Fibroblast of lung (primary cell): ENCODE results near the gene GPR84. TPM values are rescaled to one million over a fixed set of nuclear protein-coding genes. Genes with fewer than 3 reads are reported as not detected.

Experiments used
- DNase-seq, 2 donors: peaks; one replicate each; pipeline versions ENCODE4 v3.0.0 to v3.0.0-alpha.2; 2010; ENCODE audit warnings: low read depth in 2 of 2
- H2AFZ ChIP-seq: 2 replicates; pipeline ENCODE4 v1.5.1; 2012; ENCODE audit warnings: low read length, control low read depth, inconsistent platforms
- H3K27ac ChIP-seq: 2 replicates; pipeline ENCODE4 v1.5.1; 2011; ENCODE audit warnings: low read length, control low read depth; ENCODE audit not compliant: insufficient read depth
- H3K27me3 ChIP-seq: 2 replicates; pipeline ENCODE4 v1.5.1; 2011; ENCODE audit warnings: mild to moderate bottlenecking, low read length; ENCODE audit not compliant: control insufficient read depth, insufficient read depth
- H3K36me3 ChIP-seq: 2 replicates; pipeline ENCODE4 v1.5.1; 2011; ENCODE audit warnings: low read length; ENCODE audit not compliant: control insufficient read depth, insufficient read depth
- H3K4me1 ChIP-seq: 2 replicates; pipeline ENCODE4 v1.5.1; 2011; ENCODE audit warnings: low read length; ENCODE audit not compliant: control insufficient read depth, insufficient read depth; ENCODE audit errors: extremely low read depth
- H3K4me2 ChIP-seq: 2 replicates; pipeline ENCODE4 v1.5.1; 2011; ENCODE audit warnings: low read length, control low read depth; ENCODE audit not compliant: insufficient read depth; ENCODE audit errors: extremely low read depth
- H3K4me3 ChIP-seq, 4 experiments: fragments of 200-600 bp in 1 of 4; sonication (generic) in 1 of 4; replicated peaks in 1 of 4; 2 replicates each; pipeline ENCODE4 v1.5.1; 2011 to 2016; ENCODE audit warnings: low read length in 4 of 4, low read depth in 3 of 4, mild to moderate bottlenecking in 3 of 4, control low read depth in 2 of 4, inconsistent platforms in 1 of 4, mixed read lengths in 1 of 4; ENCODE audit not compliant: insufficient read depth in 1 of 4; ENCODE audit errors: control extremely low read depth in 1 of 4
- H3K79me2 ChIP-seq: 2 replicates; pipeline ENCODE4 v1.5.1; 2012; ENCODE audit warnings: mild to moderate bottlenecking, low read length, inconsistent platforms; ENCODE audit not compliant: control insufficient read depth, insufficient read depth
- H3K9ac ChIP-seq: 2 replicates; pipeline ENCODE4 v1.5.1; 2011; ENCODE audit warnings: mild to moderate bottlenecking, low read length, control low read depth; ENCODE audit not compliant: insufficient read depth
- H3K9me3 ChIP-seq: 2 replicates; pipeline ENCODE4 v1.5.1; 2012; ENCODE audit warnings: low read depth, low read length; ENCODE audit not compliant: control insufficient read depth, insufficient read depth
- H4K20me1 ChIP-seq: 2 replicates; pipeline ENCODE4 v1.5.1; 2011; ENCODE audit warnings: low read length; ENCODE audit not compliant: control insufficient read depth, insufficient read depth; ENCODE audit errors: extremely low read depth
- CTCF ChIP-seq, 2 donors: IDR thresholded peaks in 1 of 2; conservative IDR thresholded peaks in 1 of 2; 1 replicate in 1 of 2; 2 replicates in 1 of 2; pipeline ENCODE4 v1.5.1; 2011 to 2012; ENCODE audit warnings: low read length in 2 of 2, control low read depth in 1 of 2, inconsistent platforms in 1 of 2, low read depth in 1 of 2, mild to moderate bottlenecking in 1 of 2
- EZH2 ChIP-seq: IDR thresholded peaks from 2 replicates; pipeline ENCODE4 v1.5.1; 2012; ENCODE audit warnings: low read length, control low read depth, mild to moderate bottlenecking; ENCODE audit errors: missing control alignments
- polyA plus RNA-seq, 2 donors: library from polyadenylated mRNA; depleted of rRNA in 1 of 2; stranded (reverse) in 1 of 2; unstranded in 1 of 2; fragments of >200 nt; gene quantifications; 2 replicates each; pipeline ENCODE4 v1.2.1, GENCODE V29; 2011 to 2012; ENCODE audit warnings: missing spikeins in 1 of 2
- total RNA-seq: library from RNA; depleted of rRNA; stranded (reverse); fragments of >200 nt; gene quantifications from 2 replicates; pipeline ENCODE4 v1.2.1, GENCODE V29; 2014

Gene GPR84
- total and polyA plus RNA-seq, 2 donors (not counting 1 experiment from before 2014, with no cell fraction given): 0.03 TPM; not detected in 1

- TF ChIP-seq CTCF (conservative IDR thresholded peaks at IDR 0.05 in 1 of 2, IDR thresholded peaks at IDR 0.05 in 1 of 2; ENCODE audit: low read depth in 1 of 2, low read length in 2 of 2) (no peak), EZH2 (no peak)
- Histone ChIP-seq H3K4me3 (no peak overlapping the region), H3K36me3 (peaks cover 48% of the 10 kb centered on the region), H3K27me3 (no peaks in the 10 kb centered on the region), H3K79me2 (peaks cover 39% of the 10 kb centered on the region), H3K27ac (no peak overlapping the region), H3K4me2 (no peak overlapping the region), H3K9me3 (no peaks in the 10 kb centered on the region), H2AFZ (no peak overlapping the region), H3K9ac (no peak overlapping the region), H4K20me1 (no peaks in the 10 kb centered on the region), H3K4me1 (peaks cover 15% of the 10 kb centered on the region)
- no peak for DNase-seq
Measured at GRCh38 chr12:54407183-54407905, 43.1 kb upstream of the GPR84 start.

DNA sequence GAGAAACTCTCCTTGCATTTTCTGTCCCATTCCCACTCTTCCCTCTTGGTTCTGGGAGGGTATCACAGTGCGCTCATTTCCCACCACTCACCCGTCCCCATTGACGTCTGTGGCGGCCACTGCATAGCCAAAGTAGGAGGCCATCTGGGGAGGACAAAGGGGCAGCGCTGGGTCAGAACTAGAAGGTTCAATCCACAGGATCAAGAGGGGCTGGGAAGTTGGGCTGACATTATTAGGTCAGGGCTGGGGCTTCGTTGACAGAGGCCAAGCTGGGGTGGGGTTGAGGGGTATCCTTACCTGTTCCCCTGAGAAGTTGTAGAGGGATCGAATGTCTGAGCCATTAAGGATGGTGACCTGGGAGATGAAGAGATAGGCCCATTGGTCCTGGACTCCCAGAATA, 41.3 kb upstream of the GPR84 start:
- peaks cover 27% of the 10 kb centered on the region for H3K79me2 ChIP-seq
- no peak overlapping the region for H3K27ac ChIP-seq
- H3K36me3 ChIP-seq: peaks cover 64% of the 10 kb centered on the region
- H3K9ac ChIP-seq: no peak overlapping the region
- TF ChIP-seq EZH2: no peak
- no peak for TF ChIP-seq CTCF (conservative IDR thresholded peaks at IDR 0.05 in 1 of 2, IDR thresholded peaks at IDR 0.05 in 1 of 2; ENCODE audit: low read depth in 1 of 2, low read length in 2 of 2)
- no peaks in the 10 kb centered on the region for H3K27me3 ChIP-seq
- DNase-seq: no peak
- H2AFZ ChIP-seq: no peak overlapping the region
- H3K4me1 ChIP-seq: peaks cover 2% of the 10 kb centered on the region
- H3K4me2 ChIP-seq: no peak overlapping the region
- H3K9me3 ChIP-seq: no peaks in the 10 kb centered on the region
- H4K20me1 ChIP-seq: no peaks in the 10 kb centered on the region
- H3K4me3 ChIP-seq: no peak overlapping the region

DNA sequence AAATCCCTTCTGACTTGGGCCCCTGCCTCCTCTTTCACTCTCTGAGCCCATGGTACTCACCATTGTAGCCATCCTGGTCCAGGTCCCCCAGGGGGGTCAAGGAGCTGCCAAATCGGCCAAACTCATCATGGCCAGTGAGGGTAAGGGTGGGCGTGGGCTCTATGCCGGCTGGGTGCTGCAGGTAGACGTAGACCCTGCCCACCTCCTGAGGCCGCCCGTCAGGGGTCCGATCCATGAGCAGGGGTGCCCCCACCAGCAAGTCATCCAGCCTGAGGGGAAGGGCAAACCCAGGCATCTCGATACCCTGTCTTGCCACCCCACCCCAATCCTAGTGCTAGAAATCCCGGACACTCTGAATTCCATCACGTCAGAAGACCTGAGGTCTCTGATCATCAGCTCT, 40.8 kb upstream of the GPR84 start:
- H3K4me1 ChIP-seq: no peaks in the 10 kb centered on the region
- H4K20me1 ChIP-seq: no peaks in the 10 kb centered on the region
- no peak for DNase-seq
- H3K79me2 ChIP-seq: peaks cover 22% of the 10 kb centered on the region
- no peaks in the 10 kb centered on the region for H3K9me3 ChIP-seq
- no peak overlapping the region for H3K4me3 ChIP-seq
- no peak for TF ChIP-seq CTCF (conservative IDR thresholded peaks at IDR 0.05 in 1 of 2, IDR thresholded peaks at IDR 0.05 in 1 of 2; ENCODE audit: low read depth in 1 of 2, low read length in 2 of 2)
- TF ChIP-seq EZH2: no peak
- peaks cover 66% of the 10 kb centered on the region for H3K36me3 ChIP-seq
- H2AFZ ChIP-seq: no peak overlapping the region
- H3K4me2 ChIP-seq: no peak overlapping the region
- H3K9ac ChIP-seq: no peak overlapping the region
- no peaks in the 10 kb centered on the region for H3K27me3 ChIP-seq
- H3K27ac ChIP-seq: no peak overlapping the region
